ENCODE measurements around the gene SGK1.

Gene SGK1

DNA sequence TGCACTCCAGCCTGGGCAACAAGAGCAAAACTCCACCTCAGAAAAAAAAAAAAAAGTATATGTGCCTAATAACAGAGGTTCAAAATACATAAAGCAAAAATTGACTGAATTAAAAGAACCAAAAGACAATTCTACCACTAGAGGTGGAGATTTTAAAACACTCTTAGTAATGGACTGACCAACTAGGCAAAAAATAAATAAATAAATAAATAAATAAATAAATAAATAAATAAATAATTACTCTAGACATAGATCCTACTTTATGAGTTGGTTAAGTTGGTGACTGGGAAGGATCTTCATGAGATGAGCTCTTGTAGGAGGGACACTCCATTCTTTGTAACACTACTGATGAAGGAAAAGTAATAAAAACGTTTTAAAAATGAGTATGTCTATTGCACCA, 113.9 kb downstream of the SGK1 start:
- H2BK5ac ChIP-seq (ENCODE audit: low read depth, low read length, poor library complexity): no peak overlapping the region

DNA sequence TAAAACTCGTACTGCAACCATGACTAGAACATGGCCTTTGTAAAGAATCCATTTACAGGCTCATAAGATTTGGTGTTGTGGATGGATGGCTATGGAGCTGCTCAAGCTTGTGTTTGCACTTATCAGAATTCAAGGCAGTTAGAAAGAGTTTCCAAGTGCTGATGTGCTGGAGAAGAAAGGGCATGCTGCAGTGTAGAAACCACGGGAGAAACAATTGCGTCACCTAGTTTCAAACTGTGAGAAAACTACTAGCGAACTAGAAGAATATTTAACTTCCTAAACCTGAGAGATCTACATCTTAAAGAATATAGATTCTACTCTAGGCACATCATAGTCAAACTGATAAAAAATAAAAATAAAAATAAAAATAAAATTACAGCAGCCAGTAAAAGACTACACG, 116.2 kb downstream of the SGK1 start:
- no peak overlapping the region for H3K18ac ChIP-seq (ENCODE audit: low read length)
- no peak overlapping the region for H3K4ac ChIP-seq (ENCODE audit: low read depth, low read length)
- H3K23ac ChIP-seq (ENCODE audit: low read length): no peak overlapping the region
- no peak overlapping the region for H3K27ac ChIP-seq (ENCODE audit: low read depth, low read length)
- no peak for DNase-seq
- no peak overlapping the region for H2AFZ ChIP-seq (ENCODE audit: insufficient read depth, low read length, poor library complexity)
- H2AK5ac ChIP-seq (ENCODE audit: low read length): no peak overlapping the region
- peaks cover 2 to 3% of the 10 kb centered on the region in 2 experiments for H3K4me1 ChIP-seq (ENCODE audit: control insufficient read depth in 1 of 2, insufficient read depth in 2 of 2, low read length in 2 of 2)
- no peaks in the 10 kb centered on the region for H3K36me3 ChIP-seq (ENCODE audit: control insufficient read depth in 1 of 2, insufficient read depth in 2 of 2, low read length in 2 of 2)
- no peak overlapping the region for H3K4me2 ChIP-seq (ENCODE audit: low read length)
- H3K27me3 ChIP-seq (ENCODE audit: insufficient read depth, low read length): no peaks in the 10 kb centered on the region
- H4K91ac ChIP-seq (ENCODE audit: low read depth, low read length): no peak overlapping the region
- no peak overlapping the region for H2BK5ac ChIP-seq (ENCODE audit: low read depth, low read length, poor library complexity)
- no peak overlapping the region for H2BK120ac ChIP-seq (ENCODE audit: insufficient read depth, low read length, poor library complexity)
- no peak overlapping the region for H3K9ac ChIP-seq (ENCODE audit: low read length)
- H3K14ac ChIP-seq (ENCODE audit: low read length): no peak overlapping the region
- no peaks in the 10 kb centered on the region for H3K9me3 ChIP-seq (ENCODE audit: insufficient read depth, low read depth, low read length)
- H3K79me2 ChIP-seq (ENCODE audit: control insufficient read depth, insufficient read depth, low read length, poor library complexity): no peaks in the 10 kb centered on the region
- H2BK12ac ChIP-seq (ENCODE audit: low read length): no peak overlapping the region
- H3K79me1 ChIP-seq (ENCODE audit: low read length): peaks cover 5% of the 10 kb centered on the region
- no peak overlapping the region for H3K4me3 ChIP-seq (ENCODE audit: low read depth, low read length)
- peak overlapping the region; percentile 28 for H4K8ac ChIP-seq (ENCODE audit: low read depth, low read length)
- WGBS (ENCODE audit: extremely low coverage, insufficient coverage, insufficient read length): no CpG with 5 or more reads among the region's 5 CpGs
- H4K12ac ChIP-seq (ENCODE audit: low read depth, low read length): no peak overlapping the region

More for the DNA sequence above, 113.9 kb downstream of the SGK1 start:
- H3K27ac ChIP-seq (ENCODE audit: low read depth, low read length): no peak overlapping the region
- no peak overlapping the region for H3K23ac ChIP-seq (ENCODE audit: low read length)
- H3K27me3 ChIP-seq (ENCODE audit: insufficient read depth, low read length): no peaks in the 10 kb centered on the region
- H3K4me3 ChIP-seq (ENCODE audit: low read depth, low read length): no peak overlapping the region
- no peak overlapping the region for H3K18ac ChIP-seq (ENCODE audit: low read length)
- H3K4me1 ChIP-seq (ENCODE audit: control insufficient read depth in 1 of 2, insufficient read depth in 2 of 2, low read length in 2 of 2): peaks cover 2 to 3% of the 10 kb centered on the region in 2 experiments
- no peak overlapping the region for H3K4me2 ChIP-seq (ENCODE audit: low read length)
- H3K9ac ChIP-seq (ENCODE audit: low read length): no peak overlapping the region
- H3K79me1 ChIP-seq (ENCODE audit: low read length): peaks cover 3% of the 10 kb centered on the region
- no peak overlapping the region for H2AK5ac ChIP-seq (ENCODE audit: low read length)
- no peak overlapping the region for H2BK12ac ChIP-seq (ENCODE audit: low read length)
- H2AFZ ChIP-seq (ENCODE audit: insufficient read depth, low read length, poor library complexity): no peak overlapping the region
- no peak overlapping the region for H3K14ac ChIP-seq (ENCODE audit: low read length)
- no peaks in the 10 kb centered on the region for H3K36me3 ChIP-seq (ENCODE audit: control insufficient read depth in 1 of 2, insufficient read depth in 2 of 2, low read length in 2 of 2)
- WGBS (ENCODE audit: extremely low coverage, insufficient coverage, insufficient read length): no CpG with 5 or more reads among the region's 1 CpG
- no peak overlapping the region for H2BK120ac ChIP-seq (ENCODE audit: insufficient read depth, low read length, poor library complexity)
- H4K91ac ChIP-seq (ENCODE audit: low read depth, low read length): no peak overlapping the region
- H3K79me2 ChIP-seq (ENCODE audit: control insufficient read depth, insufficient read depth, low read length, poor library complexity): no peaks in the 10 kb centered on the region
- no peak overlapping the region for H3K4ac ChIP-seq (ENCODE audit: low read depth, low read length)
- H4K8ac ChIP-seq (ENCODE audit: low read depth, low read length): no peak overlapping the region
- no peaks in the 10 kb centered on the region for H3K9me3 ChIP-seq (ENCODE audit: insufficient read depth, low read depth, low read length)
- no peak for DNase-seq
- H4K12ac ChIP-seq (ENCODE audit: low read depth, low read length): no peak overlapping the region

DNA sequence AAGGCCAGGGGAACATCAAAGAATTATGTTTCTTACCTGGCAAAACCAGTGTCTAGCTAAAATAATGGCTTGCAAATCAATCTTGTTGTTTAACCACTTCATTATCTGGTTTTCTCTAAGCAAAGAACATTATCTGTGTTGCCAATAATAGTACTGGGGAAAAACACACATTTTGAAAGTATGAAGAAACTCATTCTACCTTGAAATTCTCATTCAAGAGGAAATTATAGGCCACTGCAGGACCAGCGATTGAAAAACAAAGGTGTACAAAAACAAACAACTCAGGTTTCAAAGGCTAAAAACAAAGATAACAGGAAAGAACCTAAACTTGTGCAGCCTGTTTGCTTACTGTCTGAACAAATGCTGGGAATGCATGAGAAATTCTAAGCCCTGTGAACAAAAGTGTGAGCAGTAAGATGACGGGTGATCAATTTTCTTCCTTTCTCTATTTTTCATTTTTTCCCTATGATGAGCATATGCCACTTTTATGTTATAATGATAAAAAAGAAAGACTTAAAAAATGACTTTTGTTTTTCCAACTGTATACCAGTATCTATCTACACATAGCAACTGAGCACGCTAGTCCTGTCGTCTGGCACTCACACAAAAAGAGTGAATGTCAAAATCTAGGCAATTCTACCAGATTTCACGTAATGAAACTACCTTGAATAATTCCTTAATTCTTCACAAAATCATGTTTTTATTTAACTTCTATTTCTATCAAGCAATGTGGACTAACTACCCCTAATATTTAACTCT, 117.9 kb downstream of the SGK1 start:
- H3K4me2 ChIP-seq (ENCODE audit: low read length): peak overlapping the region; percentile 19
- peaks cover 5% of the 10 kb centered on the region for H3K79me1 ChIP-seq (ENCODE audit: low read length)
- peak overlapping the region; percentile 20 for H4K91ac ChIP-seq (ENCODE audit: low read depth, low read length)
- no peaks in the 10 kb centered on the region for H3K79me2 ChIP-seq (ENCODE audit: control insufficient read depth, insufficient read depth, low read length, poor library complexity)
- H3K36me3 ChIP-seq (ENCODE audit: control insufficient read depth in 1 of 2, insufficient read depth in 2 of 2, low read length in 2 of 2): no peaks in the 10 kb centered on the region
- H3K27me3 ChIP-seq (ENCODE audit: insufficient read depth, low read length): no peaks in the 10 kb centered on the region
- peak overlapping the region; percentile 10 for H2BK120ac ChIP-seq (ENCODE audit: insufficient read depth, low read length, poor library complexity)
- no peak overlapping the region for H2AFZ ChIP-seq (ENCODE audit: insufficient read depth, low read length, poor library complexity)
- H2BK12ac ChIP-seq (ENCODE audit: low read length): no peak overlapping the region
- peak overlapping the region; percentile 72 for H3K27ac ChIP-seq (ENCODE audit: low read depth, low read length)
- no peak overlapping the region for H3K14ac ChIP-seq (ENCODE audit: low read length)
- DNase-seq: peak; percentile 57 to 86
- H3K4ac ChIP-seq (ENCODE audit: low read depth, low read length): no peak overlapping the region
- no peaks in the 10 kb centered on the region for H3K9me3 ChIP-seq (ENCODE audit: insufficient read depth, low read depth, low read length)
- no peak overlapping the region for H4K8ac ChIP-seq (ENCODE audit: low read depth, low read length)
- H3K4me3 ChIP-seq (ENCODE audit: low read depth, low read length): no peak overlapping the region
- no CpG with 5 or more reads among the region's 5 CpGs for WGBS (ENCODE audit: extremely low coverage, insufficient coverage, insufficient read length)
- no peak overlapping the region for H2BK5ac ChIP-seq (ENCODE audit: low read depth, low read length, poor library complexity)
- H2AK5ac ChIP-seq (ENCODE audit: low read length): no peak overlapping the region
- no peak overlapping the region for H3K23ac ChIP-seq (ENCODE audit: low read length)
- H3K4me1 ChIP-seq (ENCODE audit: control insufficient read depth in 1 of 2, insufficient read depth in 2 of 2, low read length in 2 of 2): peaks cover 2 to 3% of the 10 kb centered on the region in 2 experiments
- no peak overlapping the region for H3K9ac ChIP-seq (ENCODE audit: low read length)
- no peak overlapping the region for H3K18ac ChIP-seq (ENCODE audit: low read length)
- no peak overlapping the region for H4K12ac ChIP-seq (ENCODE audit: low read depth, low read length)

DNA sequence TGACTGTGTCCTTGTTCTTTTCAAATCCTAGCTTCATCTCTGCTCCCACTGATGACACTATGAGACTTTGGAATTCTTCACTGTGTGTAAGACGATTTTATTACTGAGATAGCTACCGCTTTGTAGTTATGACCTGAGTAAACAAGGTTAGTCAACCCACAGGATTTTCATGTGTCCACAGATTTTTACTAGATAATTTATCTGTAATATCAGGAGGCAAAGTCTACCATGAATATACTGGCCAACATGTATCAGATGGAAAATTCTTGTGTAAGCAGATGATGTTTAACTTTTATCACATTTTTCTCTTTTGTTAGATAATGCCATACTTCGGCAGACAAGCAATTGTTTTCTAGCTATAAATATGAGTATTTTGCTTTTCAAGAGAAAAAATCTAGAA, 119.8 kb downstream of the SGK1 start:
- no peak overlapping the region for H4K8ac ChIP-seq (ENCODE audit: low read depth, low read length)
- H2BK120ac ChIP-seq (ENCODE audit: insufficient read depth, low read length, poor library complexity): no peak overlapping the region
- no peak overlapping the region for H3K14ac ChIP-seq (ENCODE audit: low read length)
- no peak overlapping the region for H3K4ac ChIP-seq (ENCODE audit: low read depth, low read length)
- H4K91ac ChIP-seq (ENCODE audit: low read depth, low read length): no peak overlapping the region
- H3K4me3 ChIP-seq (ENCODE audit: low read depth, low read length): no peak overlapping the region
- no peak overlapping the region for H3K9ac ChIP-seq (ENCODE audit: low read length)
- H4K12ac ChIP-seq (ENCODE audit: low read depth, low read length): no peak overlapping the region
- no peak overlapping the region for H2AFZ ChIP-seq (ENCODE audit: insufficient read depth, low read length, poor library complexity)
- no peak overlapping the region for H3K4me2 ChIP-seq (ENCODE audit: low read length)
- DNase-seq: peak; percentile 42 to 93
- no peak overlapping the region for H3K27ac ChIP-seq (ENCODE audit: low read depth, low read length)
- H2BK5ac ChIP-seq (ENCODE audit: low read depth, low read length, poor library complexity): no peak overlapping the region
- no peaks in the 10 kb centered on the region for H3K36me3 ChIP-seq (ENCODE audit: control insufficient read depth in 1 of 2, insufficient read depth in 2 of 2, low read length in 2 of 2)
- H3K79me1 ChIP-seq (ENCODE audit: low read length): peaks cover 5% of the 10 kb centered on the region
- peaks cover 2 to 3% of the 10 kb centered on the region in 2 experiments for H3K4me1 ChIP-seq (ENCODE audit: control insufficient read depth in 1 of 2, insufficient read depth in 2 of 2, low read length in 2 of 2)
- no peak overlapping the region for H3K23ac ChIP-seq (ENCODE audit: low read length)
- no peak overlapping the region for H2BK12ac ChIP-seq (ENCODE audit: low read length)
- H3K9me3 ChIP-seq (ENCODE audit: insufficient read depth, low read depth, low read length): no peaks in the 10 kb centered on the region
- no peak overlapping the region for H2AK5ac ChIP-seq (ENCODE audit: low read length)
- no peaks in the 10 kb centered on the region for H3K79me2 ChIP-seq (ENCODE audit: control insufficient read depth, insufficient read depth, low read length, poor library complexity)
- no peak overlapping the region for H3K18ac ChIP-seq (ENCODE audit: low read length)
- WGBS (ENCODE audit: extremely low coverage, insufficient coverage, insufficient read length): no CpG with 5 or more reads among the region's 3 CpGs
- no peaks in the 10 kb centered on the region for H3K27me3 ChIP-seq (ENCODE audit: insufficient read depth, low read length)
